Hematopoietic multipotent progenitor cell treated with erythropoietin and hydrocortisone succinate and interleukin-3 and kit ligand, for 6 days (in vitro differentiated cells): ENCODE measurements around the gene GRM7.

ENCODE experiments used
- DNase-seq: peaks from one replicate; pipeline ENCODE4 v3.0.0-alpha.2; 2015

GRM7 gene

DNA sequence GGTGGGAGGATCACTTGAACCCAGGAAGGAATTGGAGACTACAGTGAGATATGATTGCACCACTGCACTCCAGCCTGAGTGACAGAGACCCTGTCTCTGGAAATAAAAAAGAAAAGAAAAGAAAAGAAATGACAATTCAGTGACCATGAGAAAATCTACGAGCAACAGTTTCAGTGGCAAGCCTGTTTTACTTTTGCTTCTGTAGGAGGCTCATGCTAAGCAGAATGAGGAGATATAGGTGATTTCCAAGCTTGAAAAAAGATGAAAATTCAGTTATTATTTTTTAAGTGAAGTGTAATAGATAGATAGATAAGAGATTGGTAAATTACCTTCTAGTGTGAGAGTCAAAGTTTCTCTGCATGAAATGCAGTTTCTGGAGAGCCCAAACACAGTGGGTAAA lies 651.1 kb downstream of the GRM7 start:
- DNase-seq = no peak

DNA sequence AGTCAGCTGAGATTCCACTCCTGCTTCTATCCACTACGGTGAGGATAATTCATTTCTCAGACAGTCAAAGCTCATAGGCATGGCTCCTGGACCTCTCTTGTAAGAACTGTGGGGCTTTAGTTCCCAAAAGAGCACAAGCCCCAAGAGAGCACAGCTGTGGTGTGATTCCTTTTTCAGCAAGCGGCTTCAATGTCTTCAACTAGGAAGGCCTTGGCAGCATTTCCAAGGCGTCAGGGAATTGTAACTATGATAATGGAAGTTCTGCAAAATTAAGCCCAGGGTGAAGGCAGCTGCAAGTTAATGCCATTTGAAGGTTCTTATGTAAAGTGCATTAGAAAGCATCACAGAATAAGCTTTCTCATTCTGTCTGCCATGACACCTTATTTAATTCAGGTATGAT lies 657.1 kb downstream of the GRM7 start:
- no peak for DNase-seq

- DNase-seq = peak; percentile 14
These were observed 657.5 kb downstream of the GRM7 start for GRCh38 chr3:7518456-7518855.

DNA sequence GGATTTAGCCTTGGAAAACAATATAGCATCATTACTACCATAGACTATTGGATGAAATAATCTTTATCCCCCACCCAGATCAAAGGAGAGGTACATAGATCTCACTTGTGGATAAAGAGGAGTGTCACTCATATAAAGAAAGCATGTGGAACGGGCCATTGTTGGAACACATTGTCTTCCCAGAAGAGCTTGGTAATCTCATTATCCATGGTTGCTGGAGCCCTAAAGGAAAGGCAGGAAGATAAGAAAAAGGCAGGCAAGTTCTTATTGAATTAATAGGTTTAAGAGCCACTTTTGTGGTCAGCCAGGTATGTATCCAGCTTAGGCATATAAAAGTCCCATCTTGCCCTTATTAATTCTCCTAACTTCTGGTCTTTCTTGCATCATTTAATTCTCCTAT lies 659.1 kb downstream of the GRM7 start:
- no peak for DNase-seq

- DNase-seq = no peak
These were observed 659.7 kb downstream of the GRM7 start for GRCh38 chr3:7520593-7520992.

DNA sequence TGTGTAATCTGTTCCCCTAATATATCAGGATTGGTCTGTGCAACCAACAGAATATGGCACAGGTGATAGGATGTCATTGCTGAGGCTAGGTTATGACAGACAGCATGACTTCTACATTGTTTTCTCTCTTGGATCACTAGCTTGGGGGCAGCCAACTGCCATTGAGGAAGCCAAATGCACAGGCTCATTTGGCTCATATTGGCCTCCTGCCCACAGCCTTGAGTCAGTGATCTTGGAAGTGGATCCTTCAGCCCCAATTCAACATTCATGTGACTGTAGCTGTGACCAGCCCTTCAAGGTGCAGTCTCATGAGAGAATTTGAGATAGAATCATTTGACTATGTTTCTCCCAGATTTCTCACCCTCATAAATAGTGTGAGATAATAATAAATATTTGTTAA lies 675.6 kb downstream of the GRM7 start:
- no peak for DNase-seq

GRCh38 chr3:7536921-7537320 lies 676.0 kb downstream of the GRM7 start:
- no peak for DNase-seq

GRCh38 chr3:7543294-7543880 lies 682.5 kb downstream of the GRM7 start:
- DNase-seq = no peak

GRCh38 chr3:7545334-7545733 lies 684.4 kb downstream of the GRM7 start:
- DNase-seq = no peak

DNA sequence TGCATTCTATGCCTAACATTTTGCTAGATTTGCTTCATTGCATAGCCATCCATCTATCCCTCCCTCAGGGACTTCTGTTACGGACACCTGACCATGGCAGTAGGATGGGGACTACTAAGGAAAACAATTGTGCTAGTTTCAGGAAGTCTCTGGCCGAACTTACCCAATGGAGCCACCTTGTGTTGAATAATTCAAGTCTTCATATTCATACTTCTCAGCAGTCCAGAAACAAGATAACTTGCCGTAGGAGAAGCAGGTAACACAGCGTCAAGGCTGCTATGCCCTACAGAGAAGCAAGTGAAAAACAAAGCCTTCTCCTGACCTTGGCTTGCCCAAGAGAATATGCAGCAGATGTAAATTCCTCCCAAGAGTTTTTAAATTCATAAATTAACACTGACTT lies 685.3 kb downstream of the GRM7 start:
- peak; percentile 29 for DNase-seq

- DNase-seq = no peak
These were observed 686.9 kb downstream of the GRM7 start for GRCh38 chr3:7547826-7548225.

DNA sequence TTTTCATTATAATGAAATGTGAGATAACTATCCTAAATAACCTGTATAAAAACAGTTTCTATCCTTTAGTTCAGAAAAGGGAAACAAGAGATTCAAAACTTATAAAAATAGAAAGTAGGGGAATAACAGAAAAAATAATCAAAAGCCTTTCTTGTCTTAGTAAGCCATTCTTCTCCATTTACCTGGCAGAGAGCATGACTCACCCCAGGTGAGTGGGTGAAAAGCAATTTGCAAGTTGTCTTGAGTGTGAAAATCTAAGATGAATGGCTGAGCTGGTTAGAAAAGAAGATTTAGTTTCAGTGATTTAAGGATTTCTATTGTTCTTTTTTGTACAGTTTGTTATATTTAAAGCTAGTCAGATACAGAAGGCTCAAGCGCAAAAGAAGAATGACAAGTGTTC lies 702.0 kb downstream of the GRM7 start:
- no peak for DNase-seq

- no peak for DNase-seq
These were observed 704.7 kb downstream of the GRM7 start for GRCh38 chr3:7565574-7565973.

DNA sequence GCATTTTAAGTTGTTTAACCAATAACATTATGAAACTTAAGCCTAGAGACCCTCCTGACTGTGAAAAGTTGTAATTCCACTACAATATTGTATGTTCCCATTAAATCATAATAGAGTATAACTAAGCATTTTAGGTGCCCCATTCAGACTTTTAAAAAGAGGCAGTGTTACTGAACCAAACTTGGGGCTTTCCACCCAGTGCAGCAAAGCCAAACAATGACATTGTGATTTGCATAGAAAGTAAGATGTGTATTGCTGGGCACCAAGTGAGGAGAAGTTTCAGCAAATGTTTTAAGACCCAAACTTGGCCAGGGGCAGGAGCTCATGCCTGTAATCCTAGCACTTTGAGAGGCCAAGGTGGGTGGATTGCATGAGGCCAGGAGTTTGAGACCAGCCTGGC lies 706.2 kb downstream of the GRM7 start:
- no peak for DNase-seq

DNA sequence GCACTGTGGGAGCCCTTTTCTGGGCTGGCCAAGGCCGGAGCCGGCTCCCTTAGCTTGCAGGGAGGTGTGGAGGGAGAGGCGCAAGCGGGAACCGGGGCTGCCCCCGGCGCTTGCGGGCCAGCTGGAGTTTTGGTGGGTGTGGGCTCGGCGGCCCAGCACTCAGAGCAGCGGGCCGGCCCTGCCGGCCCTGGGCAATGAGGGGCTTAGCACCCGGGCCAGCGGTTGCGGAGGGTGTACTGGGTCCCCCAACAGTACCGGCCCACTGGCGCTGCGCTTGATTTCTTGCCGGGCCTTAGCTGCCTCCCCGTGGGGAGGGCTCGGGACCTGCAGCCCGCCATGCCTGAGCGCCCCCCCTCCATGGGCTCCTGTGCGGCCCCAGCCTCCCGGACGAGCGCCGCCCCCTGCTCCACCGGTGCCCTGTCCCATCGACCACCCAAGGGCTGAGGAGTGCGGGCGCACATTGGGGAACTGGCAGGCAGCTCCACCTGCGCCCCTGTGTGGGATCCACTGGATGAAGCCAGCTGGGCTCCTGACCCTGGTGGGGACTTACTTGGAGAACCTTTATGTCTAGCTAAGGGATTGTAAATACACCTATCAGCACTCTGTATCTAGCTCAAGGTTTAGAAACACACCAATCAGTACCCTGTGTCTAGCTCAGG lies 707.7 kb downstream of the GRM7 start:
- no peak for DNase-seq

GRCh38 chr3:7573330-7573729 lies 712.4 kb downstream of the GRM7 start:
- no peak for DNase-seq

- DNase-seq = no peak
These were observed 713.5 kb downstream of the GRM7 start for GRCh38 chr3:7574435-7574834.

DNA sequence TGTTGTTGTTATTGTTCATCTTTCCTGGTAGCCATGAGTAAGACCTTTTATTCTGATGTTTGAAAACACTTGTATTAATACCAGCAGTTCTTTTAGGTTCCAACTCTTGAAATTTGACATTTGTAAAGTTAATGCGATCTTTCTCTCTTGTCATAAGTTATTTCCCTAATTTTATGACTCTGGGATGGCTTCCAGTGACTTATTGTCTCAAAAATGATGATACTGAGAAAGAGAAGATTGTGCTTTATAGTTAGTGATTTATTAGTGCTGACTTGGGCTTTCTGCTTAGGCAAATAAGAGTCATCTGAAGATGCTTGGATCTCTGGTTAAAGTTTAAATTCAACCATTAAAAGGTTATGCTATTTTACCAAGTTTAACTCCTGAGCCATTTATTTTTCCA lies 715.2 kb downstream of the GRM7 start:
- DNase-seq = no peak

- no peak for DNase-seq
These were observed 715.6 kb downstream of the GRM7 start for GRCh38 chr3:7576506-7576905.

GRCh38 chr3:7577513-7577912 lies 716.6 kb downstream of the GRM7 start:
- DNase-seq = no peak

GRCh38 chr3:7581831-7582230 lies 720.9 kb downstream of the GRM7 start:
- no peak for DNase-seq

GRCh38 chr3:7585052-7585451 lies 724.1 kb downstream of the GRM7 start:
- DNase-seq = peak; percentile 7

DNA sequence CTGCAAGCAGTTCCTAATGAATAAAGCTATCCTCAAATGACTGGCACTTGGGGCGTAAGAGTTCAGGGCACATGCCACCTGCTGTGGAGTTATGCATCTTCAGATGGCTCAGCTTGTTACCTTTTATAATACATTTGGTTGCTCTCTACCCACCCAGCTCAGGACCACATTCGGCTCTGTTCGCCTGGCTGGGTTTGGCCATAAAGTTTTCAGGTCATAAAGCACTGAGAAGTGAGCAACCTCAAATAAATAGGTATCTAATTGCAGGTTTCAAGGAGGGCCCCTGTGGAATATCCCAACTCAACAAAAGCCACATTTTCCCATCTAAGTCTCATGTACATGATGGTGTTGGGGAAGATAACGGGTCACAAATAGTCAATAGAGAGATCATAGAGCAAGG lies 727.3 kb downstream of the GRM7 start:
- no peak for DNase-seq

- DNase-seq = no peak
These were observed 728.6 kb downstream of the GRM7 start for GRCh38 chr3:7589526-7589925.

GRCh38 chr3:7602297-7602696 lies 741.4 kb downstream of the GRM7 start:
- no peak for DNase-seq
